ENCODE measurements around the gene ZNF319.

The ZNF319 gene

GRCh38 chr16:58036943-58037342 lies 36.5 kb upstream of the ZNF319 start:
- no peak for DNase-seq

- no peak for DNase-seq
Observed at GRCh38 chr16:58035356-58036170, 35.1 kb upstream of the ZNF319 start.

- DNase-seq = no peak
Observed at GRCh38 chr16:58034774-58035173, 34.3 kb upstream of the ZNF319 start.

GRCh38 chr16:58034128-58034685 lies 33.7 kb upstream of the ZNF319 start:
- DNase-seq = no peak

- DNase-seq = no peak
Observed at GRCh38 chr16:58032710-58033293, 32.3 kb upstream of the ZNF319 start.

GRCh38 chr16:58031016-58031800 lies 30.7 kb upstream of the ZNF319 start:
- DNase-seq = no peak

- no peak for DNase-seq
Observed at GRCh38 chr16:58030136-58030840, 29.8 kb upstream of the ZNF319 start.

GRCh38 chr16:58029410-58029809 lies 28.9 kb upstream of the ZNF319 start:
- DNase-seq = no peak

- no peak for DNase-seq
Observed at GRCh38 chr16:58028541-58029070, 28.1 kb upstream of the ZNF319 start.

GRCh38 chr16:58027916-58028455 lies 27.5 kb upstream of the ZNF319 start:
- DNase-seq = no peak

- DNase-seq = no peak
Observed at GRCh38 chr16:58027161-58027915, 26.9 kb upstream of the ZNF319 start.

GRCh38 chr16:58026705-58027160 lies 26.3 kb upstream of the ZNF319 start:
- DNase-seq = no peak

GRCh38 chr16:58026139-58026704 lies 25.8 kb upstream of the ZNF319 start:
- no peak for DNase-seq

- DNase-seq = peak; percentile 58
Observed at GRCh38 chr16:58025351-58026138, 25.1 kb upstream of the ZNF319 start, which contains the start of gene MMP15. TSS of gene MMP15 (plus strand) at chr16:58025754. CDS start at chr16:58026351, 597 bp downstream.

GRCh38 chr16:58024486-58025350 lies 24.2 kb upstream of the ZNF319 start:
- DNase-seq = no peak

- no peak for DNase-seq
Observed at GRCh38 chr16:58022601-58023371, 22.3 kb upstream of the ZNF319 start.

GRCh38 chr16:58021661-58022551 lies 21.4 kb upstream of the ZNF319 start:
- no peak for DNase-seq
